OCI-LY1 (cell line): ENCODE measurements around the gene ITIH3.

ENCODE experiments used
- H2AFZ ChIP-seq: fragments of 200-600 bp; sonication (generic), shearing (Covaris generic); 2 replicates; pipeline ENCODE4 v1.6.0; 2014; ENCODE audit warnings: antibody characterized with exemption, mild to moderate bottlenecking, low read length
- H3F3A ChIP-seq: fragments of 200-600 bp; sonication (generic), shearing (Covaris generic); 2 replicates; pipeline ENCODE4 v1.6.0; 2014; ENCODE audit warnings: mild to moderate bottlenecking, antibody characterized with exemption, low read length, moderate library complexity; ENCODE audit not compliant: insufficient read depth
- H3K27ac ChIP-seq: fragments of 200-600 bp; sonication (generic); 2 replicates; pipeline ENCODE4 v1.5.1; 2014; ENCODE audit warnings: low read length, mixed run types, mild to moderate bottlenecking, low read depth; ENCODE audit not compliant: poor library complexity, severe bottlenecking
- H3K27me3 ChIP-seq: fragments of 200-600 bp; sonication (generic); 2 replicates; pipeline ENCODE4 v1.6.0; 2014; ENCODE audit warnings: antibody characterized with exemption, mild to moderate bottlenecking, low read length, moderate library complexity; ENCODE audit not compliant: insufficient read depth
- H3K36me3 ChIP-seq: fragments of 200-600 bp; sonication (generic); 2 replicates; pipeline ENCODE4 v1.6.1; 2014; ENCODE audit warnings: mild to moderate bottlenecking, antibody characterized with exemption, low read length, moderate library complexity, mixed read lengths; ENCODE audit not compliant: insufficient read depth
- H3K4me1 ChIP-seq: fragments of 200-600 bp; sonication (generic); 2 replicates; pipeline ENCODE4 v1.5.1; 2014; ENCODE audit warnings: mild to moderate bottlenecking, low read length, moderate library complexity; ENCODE audit not compliant: insufficient read depth, severe bottlenecking
- H3K4me2 ChIP-seq: fragments of 200-600 bp; sonication (generic), shearing (Covaris generic); 2 replicates; pipeline ENCODE4 v1.6.1; 2014; ENCODE audit warnings: low read length
- H3K4me3 ChIP-seq: fragments of 200-600 bp; sonication (generic); 2 replicates; pipeline ENCODE4 v1.5.1; 2014; ENCODE audit warnings: low read length, low read depth, mild to moderate bottlenecking, mixed read lengths; ENCODE audit not compliant: poor library complexity, severe bottlenecking
- H3K79me2 ChIP-seq: fragments of 200-600 bp; shearing (Covaris generic); 2 replicates; pipeline ENCODE4 v1.6.1; 2016; ENCODE audit warnings: mixed run types, low read length, mixed read lengths; ENCODE audit not compliant: insufficient read depth
- H3K9ac ChIP-seq: fragments of 200-600 bp; sonication (generic), shearing (Covaris generic); 2 replicates; pipeline ENCODE4 v1.6.1; 2014; ENCODE audit warnings: mild to moderate bottlenecking, low read length, mixed read lengths
- H3K9me2 ChIP-seq: fragments of 200-600 bp; sonication (generic), shearing (Covaris generic); 2 replicates; pipeline ENCODE4 v1.6.1; 2014; ENCODE audit warnings: low read depth, mild to moderate bottlenecking, low read length, mixed read lengths
- H3K9me3 ChIP-seq: fragments of 200-600 bp; shearing (Covaris generic); 2 replicates; pipeline ENCODE4 v1.6.1; 2014; ENCODE audit warnings: low read length, mixed read lengths
- H4K20me1 ChIP-seq: fragments of 200-600 bp; sonication (generic), shearing (Covaris generic); 2 replicates; pipeline ENCODE4 v1.6.0; 2016; ENCODE audit warnings: mild to moderate bottlenecking, low read length; ENCODE audit not compliant: insufficient read depth
- EZH2 ChIP-seq: fragments of 200-600 bp; sonication (generic), shearing (Covaris generic); IDR thresholded peaks from 2 replicates; pipeline ENCODE4 v1.8.0; 2017; ENCODE audit warnings: borderline replicate concordance, mixed run types, mild to moderate bottlenecking, antibody characterized with exemption, low read length, moderate library complexity, mixed read lengths
- TF ChIP-seq, protein P1 (sequence below): fragments of 200-600 bp; sonication (generic), shearing (Covaris generic); IDR thresholded peaks from 2 replicates; pipeline ENCODE4 v1.5.1; 2017; ENCODE audit warnings: mild to moderate bottlenecking, antibody characterized with exemption, low read length, moderate library complexity, mixed read lengths

ITIH3 gene

DNA sequence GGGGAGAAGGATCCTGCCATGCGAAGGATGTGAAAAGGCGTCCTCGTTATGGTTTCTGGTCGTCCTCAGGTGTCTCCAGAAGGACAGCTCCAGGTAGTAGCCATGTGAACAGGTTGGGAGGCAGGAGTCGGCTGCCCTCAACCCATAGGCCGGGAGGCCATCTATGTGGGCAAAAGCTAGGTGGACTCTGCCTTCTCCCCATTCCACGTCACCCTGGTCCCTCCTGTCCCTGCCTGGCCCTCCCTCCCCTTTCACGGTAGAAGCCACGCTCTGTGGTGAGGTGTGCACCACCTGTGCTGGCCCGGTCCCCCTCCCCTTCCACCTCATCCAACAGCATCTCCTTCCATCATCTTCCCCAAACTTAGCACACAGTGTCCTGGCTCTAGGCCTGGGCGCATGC, 16.3 kb downstream of the ITIH3 start:
- Histone ChIP-seq H3K36me3 (no peaks in the 10 kb centered on the region), H2AFZ (no peak overlapping the region), H3K4me3 (no peak overlapping the region), H3K27ac (no peak overlapping the region), H3K27me3 (no peaks in the 10 kb centered on the region), H3K9ac (no peak overlapping the region), H3F3A (no peaks in the 10 kb centered on the region), H3K9me2 (no peaks in the 10 kb centered on the region), H3K9me3 (no peaks in the 10 kb centered on the region), H4K20me1 (no peaks in the 10 kb centered on the region), H3K4me2 (no peak overlapping the region), H3K79me2 (no peaks in the 10 kb centered on the region), H3K4me1 (no peaks in the 10 kb centered on the region)
- TF ChIP-seq, protein P1, sequence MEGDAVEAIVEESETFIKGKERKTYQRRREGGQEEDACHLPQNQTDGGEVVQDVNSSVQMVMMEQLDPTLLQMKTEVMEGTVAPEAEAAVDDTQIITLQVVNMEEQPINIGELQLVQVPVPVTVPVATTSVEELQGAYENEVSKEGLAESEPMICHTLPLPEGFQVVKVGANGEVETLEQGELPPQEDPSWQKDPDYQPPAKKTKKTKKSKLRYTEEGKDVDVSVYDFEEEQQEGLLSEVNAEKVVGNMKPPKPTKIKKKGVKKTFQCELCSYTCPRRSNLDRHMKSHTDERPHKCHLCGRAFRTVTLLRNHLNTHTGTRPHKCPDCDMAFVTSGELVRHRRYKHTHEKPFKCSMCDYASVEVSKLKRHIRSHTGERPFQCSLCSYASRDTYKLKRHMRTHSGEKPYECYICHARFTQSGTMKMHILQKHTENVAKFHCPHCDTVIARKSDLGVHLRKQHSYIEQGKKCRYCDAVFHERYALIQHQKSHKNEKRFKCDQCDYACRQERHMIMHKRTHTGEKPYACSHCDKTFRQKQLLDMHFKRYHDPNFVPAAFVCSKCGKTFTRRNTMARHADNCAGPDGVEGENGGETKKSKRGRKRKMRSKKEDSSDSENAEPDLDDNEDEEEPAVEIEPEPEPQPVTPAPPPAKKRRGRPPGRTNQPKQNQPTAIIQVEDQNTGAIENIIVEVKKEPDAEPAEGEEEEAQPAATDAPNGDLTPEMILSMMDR = no peak
- TF ChIP-seq EZH2 = no peak

DNA sequence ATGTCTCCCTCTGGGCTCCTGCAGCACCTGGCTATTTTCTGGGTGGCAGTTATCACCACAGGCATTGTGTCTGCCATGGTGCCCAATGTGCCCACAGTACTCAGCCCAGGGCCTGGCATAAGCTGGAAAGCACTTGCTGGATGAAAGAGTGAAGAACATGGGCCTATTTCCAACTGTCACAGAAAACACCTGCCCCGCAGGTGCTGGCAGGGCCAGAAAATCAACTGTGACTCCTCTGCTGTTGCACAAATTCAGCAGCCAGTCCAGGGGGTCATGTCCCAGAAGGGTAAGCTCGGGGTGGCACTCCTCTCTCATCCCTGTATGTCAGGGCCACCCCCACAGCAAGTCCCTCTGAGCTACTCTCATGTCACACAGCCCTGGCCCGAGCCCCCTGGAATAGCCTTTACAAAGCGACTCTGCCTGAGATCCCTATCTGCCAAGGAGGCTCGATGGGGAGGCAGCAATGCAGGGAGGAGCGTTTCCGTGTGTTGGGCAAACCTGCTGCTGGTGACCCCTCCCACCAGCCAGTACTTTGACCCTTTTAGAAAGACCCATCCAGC, 16.9 kb downstream of the ITIH3 start:
- H3K9me2 ChIP-seq = no peaks in the 10 kb centered on the region
- H3K9ac ChIP-seq = no peak overlapping the region
- no peak overlapping the region for H2AFZ ChIP-seq
- H3K27me3 ChIP-seq = no peaks in the 10 kb centered on the region
- no peak overlapping the region for H3K27ac ChIP-seq
- H3K4me1 ChIP-seq = no peaks in the 10 kb centered on the region
- no peak for TF ChIP-seq EZH2
- TF ChIP-seq, protein P1 = no peak
- no peaks in the 10 kb centered on the region for H3F3A ChIP-seq
- H3K4me2 ChIP-seq = no peak overlapping the region
- no peaks in the 10 kb centered on the region for H3K79me2 ChIP-seq
- no peak overlapping the region for H3K4me3 ChIP-seq
- H3K36me3 ChIP-seq = no peaks in the 10 kb centered on the region
- H4K20me1 ChIP-seq = no peaks in the 10 kb centered on the region
- H3K9me3 ChIP-seq = no peaks in the 10 kb centered on the region

DNA sequence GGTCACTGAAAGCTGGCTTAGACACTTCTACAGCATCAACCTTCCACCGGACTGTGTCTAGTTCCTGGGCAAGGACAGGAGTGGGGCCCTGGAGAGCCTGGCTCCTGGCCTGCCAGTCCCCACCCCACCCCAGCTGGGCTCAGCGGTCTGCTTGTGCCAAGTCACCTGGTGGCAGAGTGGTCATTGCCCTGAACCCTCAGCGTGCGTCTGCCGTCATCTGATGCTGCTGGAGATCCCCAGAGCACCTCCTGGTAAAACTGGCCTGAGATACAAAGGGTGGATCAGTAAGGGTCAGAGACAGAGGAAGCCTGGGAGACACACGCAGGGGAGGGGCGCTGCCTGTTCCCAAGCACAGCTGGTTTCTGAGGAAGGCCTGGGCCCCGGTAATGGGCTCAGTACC, 19.2 kb downstream of the ITIH3 start:
- no peak overlapping the region for H2AFZ ChIP-seq
- no peaks in the 10 kb centered on the region for H3K79me2 ChIP-seq
- H3F3A ChIP-seq = no peaks in the 10 kb centered on the region
- no peaks in the 10 kb centered on the region for H3K9me3 ChIP-seq
- H3K4me2 ChIP-seq = no peak overlapping the region
- no peak overlapping the region for H3K4me3 ChIP-seq
- no peaks in the 10 kb centered on the region for H4K20me1 ChIP-seq
- H3K36me3 ChIP-seq = no peaks in the 10 kb centered on the region
- no peaks in the 10 kb centered on the region for H3K4me1 ChIP-seq
- H3K9ac ChIP-seq = no peak overlapping the region
- TF ChIP-seq EZH2 = no peak
- TF ChIP-seq, protein P1 = no peak
- no peaks in the 10 kb centered on the region for H3K9me2 ChIP-seq
- no peaks in the 10 kb centered on the region for H3K27me3 ChIP-seq
- no peak overlapping the region for H3K27ac ChIP-seq
